ENCODE results near the gene TFE3.

The TFE3 gene

GRCh38 chrX:49079489-49080428 is 36.6 kb upstream of the TFE3 start, which contains the start of gene WDR45:
Gene WDR45 (minus strand): TSS chrX:49079887. CDS start chrX:49078095, 1,792 bp downstream.
- Histone ChIP-seq H3K4me2 (ENCODE audit: low read length) (peak within 1 kb of the TSS; percentile 78), H3K27me3 (ENCODE audit: control insufficient read depth, low read length) (no peaks in the 10 kb centered on the region), H3F3A (ENCODE audit: control insufficient read depth, insufficient read depth) (no peaks in the 10 kb centered on the region), H3K79me2 (ENCODE audit: control insufficient read depth, low read length) (no peaks in the 10 kb centered on the region), H3K27ac (ENCODE audit: low read depth, low read length) (peak within 1 kb of the TSS; percentile 16; the same call in 1 of the 2 replicates), H3K9me3 (ENCODE audit: control insufficient read depth, insufficient read depth, low read length) (no peaks in the 10 kb centered on the region), H3K36me3 (ENCODE audit: control insufficient read depth, low read length) (no peaks in the 10 kb centered on the region), H3K4me1 (ENCODE audit: control insufficient read depth, low read length) (peaks cover 6% of the 10 kb centered on the region), H3K4me3 (ENCODE audit: low read length) (peak within 1 kb of the TSS; percentile 80), H3K9me2 (replicated peaks; ENCODE audit: control insufficient read depth, low read length) (no peaks in the 10 kb centered on the region), H4K20me1 (ENCODE audit: control insufficient read depth, insufficient read depth, low read depth, low read length) (no peaks in the 10 kb centered on the region)
- TF ChIP-seq EZH2phosphoT487 (IDR thresholded peaks at IDR 0.05; ENCODE audit: borderline replicate concordance, low read length) (no peak), CTCF (IDR thresholded peaks at IDR 0.05; ENCODE audit: low read depth, low read length, poor library complexity, severe bottlenecking) (no peak)

GRCh38 chrX:49077941-49078340 is 34.8 kb upstream of the TFE3 start:
- Histone ChIP-seq H3K36me3 (ENCODE audit: control insufficient read depth, low read length) (peaks cover 3% of the 10 kb centered on the region; the same call in 1 of the 2 replicates), H3K4me3 (ENCODE audit: low read length) (no peak overlapping the region), H4K20me1 (ENCODE audit: control insufficient read depth, insufficient read depth, low read depth, low read length) (no peaks in the 10 kb centered on the region), H3K27ac (ENCODE audit: low read depth, low read length) (no peak overlapping the region), H3K4me1 (ENCODE audit: control insufficient read depth, low read length) (peaks cover 14% of the 10 kb centered on the region), H3K4me2 (ENCODE audit: low read length) (no peak overlapping the region), H3K9me2 (replicated peaks; ENCODE audit: control insufficient read depth, low read length) (no peaks in the 10 kb centered on the region), H3F3A (ENCODE audit: control insufficient read depth, insufficient read depth) (no peaks in the 10 kb centered on the region), H3K79me2 (ENCODE audit: control insufficient read depth, low read length) (peaks cover 7% of the 10 kb centered on the region), H3K9me3 (ENCODE audit: control insufficient read depth, insufficient read depth, low read length) (no peaks in the 10 kb centered on the region), H3K27me3 (ENCODE audit: control insufficient read depth, low read length) (no peaks in the 10 kb centered on the region)
- TF ChIP-seq CTCF (IDR thresholded peaks at IDR 0.05; ENCODE audit: low read depth, low read length, poor library complexity, severe bottlenecking) (no peak), EZH2phosphoT487 (IDR thresholded peaks at IDR 0.05; ENCODE audit: borderline replicate concordance, low read length) (no peak)

- Histone ChIP-seq H3K79me2 (ENCODE audit: control insufficient read depth, low read length) (peaks cover 13% of the 10 kb centered on the region), H3K9me3 (ENCODE audit: control insufficient read depth, insufficient read depth, low read length) (no peaks in the 10 kb centered on the region), H3K27me3 (ENCODE audit: control insufficient read depth, low read length) (no peaks in the 10 kb centered on the region), H3K4me2 (ENCODE audit: low read length) (no peak overlapping the region), H3K36me3 (ENCODE audit: control insufficient read depth, low read length) (peaks cover 3% of the 10 kb centered on the region; the same call in 1 of the 2 replicates), H4K20me1 (ENCODE audit: control insufficient read depth, insufficient read depth, low read depth, low read length) (no peaks in the 10 kb centered on the region), H3K4me1 (ENCODE audit: control insufficient read depth, low read length) (peaks cover 17% of the 10 kb centered on the region), H3K27ac (ENCODE audit: low read depth, low read length) (no peak overlapping the region), H3K4me3 (ENCODE audit: low read length) (no peak overlapping the region), H3F3A (ENCODE audit: control insufficient read depth, insufficient read depth) (no peaks in the 10 kb centered on the region), H3K9me2 (replicated peaks; ENCODE audit: control insufficient read depth, low read length) (no peaks in the 10 kb centered on the region)
- no peak for TF ChIP-seq CTCF (IDR thresholded peaks at IDR 0.05; ENCODE audit: low read depth, low read length, poor library complexity, severe bottlenecking)
- TF ChIP-seq EZH2phosphoT487 (IDR thresholded peaks at IDR 0.05; ENCODE audit: borderline replicate concordance, low read length): no peak
These were observed 32.2 kb upstream of the TFE3 start for GRCh38 chrX:49075347-49075746.

Measured in DOHH2 (cell line).